Body of pancreas (tissue), 4 donors: ENCODE data around the gene HJURP. TPM values are rescaled to one million over a fixed set of nuclear protein-coding genes. Genes with fewer than 3 reads are reported as not detected.
A peak's percentile ranks its signal among the peaks of the same experiment; 100 is the strongest.
"Not testable (repeated sequence)": the region's sequence is repeated elsewhere in the genome, so short reads cannot be mapped to it uniquely, and the experiment has no call there.

Experiments
- ATAC-seq: fragments of 150-250 bp; one replicate; pipeline ENCODE4 v1.9.1; 2016
- DNase-seq, 4 donors: peaks; one replicate each; pipeline ENCODE4 v3.0.0-alpha.2; 2019
- H3K27ac ChIP-seq, 4 donors: fragments of 200-600 bp; sonication (generic); 1 replicate in 3 of 4; 2 replicates in 1 of 4; pipeline versions ENCODE4 v1.5.1 to v1.6.1; 2016 to 2019; ENCODE audit warnings: mild to moderate bottlenecking in 1 of 4, mixed read lengths in 1 of 4, moderate library complexity in 1 of 4
- H3K27me3 ChIP-seq, 2 donors: fragments of 200-600 bp; sonication (generic); one replicate each; pipeline ENCODE4 v1.6.0; 2016; ENCODE audit warnings: mild to moderate bottlenecking in 1 of 2
- H3K36me3 ChIP-seq, 2 donors: fragments of 200-600 bp; sonication (generic); replicated peaks in 1 of 2; 2 replicates each; pipeline ENCODE4 v1.5.1; 2016; ENCODE audit warnings: low read depth in 2 of 2; ENCODE audit not compliant: insufficient read depth in 1 of 2
- H3K4me1 ChIP-seq: fragments of 200-600 bp; sonication (generic); one replicate; pipeline ENCODE4 v1.6.0; 2016
- H3K4me3 ChIP-seq, 2 donors: fragments of 200-600 bp; sonication (generic); 1 replicate in 1 of 2; 2 replicates in 1 of 2; pipeline ENCODE4 v1.5.1; 2016 to 2019
- H3K9me3 ChIP-seq, 3 donors: fragments of 200-600 bp; sonication (generic); 1 replicate in 2 of 3; 2 replicates in 1 of 3; pipeline ENCODE4 v1.5.1; 2016
- POLR2A ChIP-seq, 3 donors: fragments of 450-650 bp; IDR thresholded peaks; one replicate each; pipeline ENCODE4 v1.6.1; 2016; ENCODE audit warnings: antibody characterized with exemption in 3 of 3, mild to moderate bottlenecking in 2 of 3
- WGBS, 2 donors: methylation state at CpG; one replicate each; pipeline ENCODE4 v1.1.5; 2017; 5-methylcytosine and 5-hydroxymethylcytosine counted together
- intact Hi-C: fragments of 100-400 bp; cut with DNase I; formaldehyde crosslinking; loops from one replicate; pipeline ENCODE4 v1.15.1; 2023
- total RNA-seq, 2 donors: library from RNA; depleted of rRNA; stranded (reverse); fragments of >200 nt; gene quantifications; one replicate each; pipeline ENCODE4 v1.1.0, GENCODE V29; 2016
- TF ChIP-seq, protein P1 (sequence below), 7 experiments: fragments of 450-650 bp in 4 of 7; fragments of 200-600 bp in 3 of 7; sonication (generic) in 3 of 7; IDR thresholded peaks; one replicate each; pipeline ENCODE4 v1.5.1; 2016 to 2019; ENCODE audit warnings: antibody characterized with exemption in 7 of 7

Gene HJURP, protein sequence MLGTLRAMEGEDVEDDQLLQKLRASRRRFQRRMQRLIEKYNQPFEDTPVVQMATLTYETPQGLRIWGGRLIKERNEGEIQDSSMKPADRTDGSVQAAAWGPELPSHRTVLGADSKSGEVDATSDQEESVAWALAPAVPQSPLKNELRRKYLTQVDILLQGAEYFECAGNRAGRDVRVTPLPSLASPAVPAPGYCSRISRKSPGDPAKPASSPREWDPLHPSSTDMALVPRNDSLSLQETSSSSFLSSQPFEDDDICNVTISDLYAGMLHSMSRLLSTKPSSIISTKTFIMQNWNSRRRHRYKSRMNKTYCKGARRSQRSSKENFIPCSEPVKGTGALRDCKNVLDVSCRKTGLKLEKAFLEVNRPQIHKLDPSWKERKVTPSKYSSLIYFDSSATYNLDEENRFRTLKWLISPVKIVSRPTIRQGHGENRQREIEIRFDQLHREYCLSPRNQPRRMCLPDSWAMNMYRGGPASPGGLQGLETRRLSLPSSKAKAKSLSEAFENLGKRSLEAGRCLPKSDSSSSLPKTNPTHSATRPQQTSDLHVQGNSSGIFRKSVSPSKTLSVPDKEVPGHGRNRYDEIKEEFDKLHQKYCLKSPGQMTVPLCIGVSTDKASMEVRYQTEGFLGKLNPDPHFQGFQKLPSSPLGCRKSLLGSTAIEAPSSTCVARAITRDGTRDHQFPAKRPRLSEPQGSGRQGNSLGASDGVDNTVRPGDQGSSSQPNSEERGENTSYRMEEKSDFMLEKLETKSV
- total RNA-seq: 1 to 10 TPM in 1 of 2 donors, not detected in 1; 3.6 TPM

DNA sequence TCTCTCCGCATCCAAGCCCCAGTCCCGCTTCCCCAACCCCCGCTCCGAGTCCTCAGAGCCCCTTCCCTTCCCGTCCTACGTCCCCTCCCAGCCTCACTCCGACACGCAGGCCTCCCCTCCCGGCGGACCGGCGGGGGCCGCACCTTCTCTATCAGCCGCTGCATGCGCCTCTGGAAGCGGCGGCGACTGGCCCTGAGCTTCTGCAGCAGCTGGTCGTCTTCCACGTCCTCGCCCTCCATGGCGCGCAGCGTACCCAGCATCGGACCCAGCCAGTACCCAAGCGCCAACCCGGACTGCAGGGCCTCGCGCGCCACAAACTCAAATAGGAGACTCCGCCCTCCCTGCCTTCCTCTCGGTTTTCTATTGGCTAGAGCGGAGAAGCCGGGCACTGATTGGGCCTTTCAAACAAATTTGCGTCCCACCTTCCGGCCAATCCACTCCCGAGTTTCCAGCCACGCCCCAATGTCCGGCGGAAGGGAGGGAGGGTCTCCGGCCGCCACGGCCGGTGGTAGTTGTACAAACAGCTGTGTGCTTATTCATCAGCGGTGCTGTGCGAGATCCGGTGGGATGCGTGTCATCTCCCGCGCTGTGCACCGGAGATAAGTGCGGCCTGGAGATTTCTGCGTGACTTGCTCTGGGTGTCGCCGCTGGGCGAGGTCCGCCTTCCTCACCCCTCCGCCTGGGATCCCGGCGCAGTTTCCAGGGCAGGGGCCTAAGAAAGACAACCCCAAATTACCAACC is at the start of gene HJURP:
TSS of gene HJURP (minus strand) at position 295 of the 741 bp plus-strand sequence. CDS start at position 260, 35 bp downstream.
- H3K27me3 ChIP-seq: no peaks in the 10 kb centered on the region
- WGBS, 2 donors: 0% methylated on average over 52 to 60 of the region's 60 CpGs
- peak within 1 kb of the TSS; percentile 39 to 48 for H3K4me3 ChIP-seq
- H3K36me3 ChIP-seq: no peaks in the 10 kb centered on the region
- H3K27ac ChIP-seq: peak within 1 kb of the TSS in 3 of 4 donors; percentile 25 to 36 (median 33)
- no peaks in the 10 kb centered on the region for H3K9me3 ChIP-seq
- TF ChIP-seq POLR2A (IDR thresholded peaks at IDR 0.05): peak in 2 of 3 donors; percentile 73 to 74
- TF ChIP-seq, protein P1, sequence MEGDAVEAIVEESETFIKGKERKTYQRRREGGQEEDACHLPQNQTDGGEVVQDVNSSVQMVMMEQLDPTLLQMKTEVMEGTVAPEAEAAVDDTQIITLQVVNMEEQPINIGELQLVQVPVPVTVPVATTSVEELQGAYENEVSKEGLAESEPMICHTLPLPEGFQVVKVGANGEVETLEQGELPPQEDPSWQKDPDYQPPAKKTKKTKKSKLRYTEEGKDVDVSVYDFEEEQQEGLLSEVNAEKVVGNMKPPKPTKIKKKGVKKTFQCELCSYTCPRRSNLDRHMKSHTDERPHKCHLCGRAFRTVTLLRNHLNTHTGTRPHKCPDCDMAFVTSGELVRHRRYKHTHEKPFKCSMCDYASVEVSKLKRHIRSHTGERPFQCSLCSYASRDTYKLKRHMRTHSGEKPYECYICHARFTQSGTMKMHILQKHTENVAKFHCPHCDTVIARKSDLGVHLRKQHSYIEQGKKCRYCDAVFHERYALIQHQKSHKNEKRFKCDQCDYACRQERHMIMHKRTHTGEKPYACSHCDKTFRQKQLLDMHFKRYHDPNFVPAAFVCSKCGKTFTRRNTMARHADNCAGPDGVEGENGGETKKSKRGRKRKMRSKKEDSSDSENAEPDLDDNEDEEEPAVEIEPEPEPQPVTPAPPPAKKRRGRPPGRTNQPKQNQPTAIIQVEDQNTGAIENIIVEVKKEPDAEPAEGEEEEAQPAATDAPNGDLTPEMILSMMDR (IDR thresholded peaks at IDR 0.05): peak in 1 of 7 experiments; percentile 2
- H3K4me1 ChIP-seq: peaks cover 8% of the 10 kb centered on the region
- peak; percentile 91 to 94 (median 94) for DNase-seq
- intact Hi-C loops: no loop called here
- ATAC-seq: peak; percentile 99

DNA sequence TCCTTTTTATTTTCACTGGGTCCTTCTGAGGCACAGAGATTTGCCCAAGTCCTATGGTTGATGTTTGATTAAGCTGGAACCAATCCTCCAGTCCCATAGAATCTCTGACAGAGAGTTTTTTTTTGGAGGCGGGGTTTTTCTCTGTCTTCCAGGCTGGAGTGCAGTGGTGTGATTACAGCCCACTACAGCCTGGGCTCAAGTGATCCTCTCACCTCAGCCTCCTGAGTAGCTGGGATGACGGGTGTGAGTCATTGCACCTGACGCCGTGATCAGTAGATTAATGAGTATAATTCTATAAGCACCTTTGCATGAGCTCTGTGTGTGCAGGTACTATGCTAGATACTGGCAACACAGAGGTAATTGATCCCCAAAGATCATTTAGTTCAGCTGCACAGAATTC is 47.5 kb upstream of the HJURP start:
- Histone ChIP-seq H3K9me3 (no peaks in the 10 kb centered on the region), H3K4me1 (no peaks in the 10 kb centered on the region), H3K27ac (no peak overlapping the region), H3K4me3 (no peak overlapping the region), H3K36me3 (no peaks in the 10 kb centered on the region), H3K27me3 (no peaks in the 10 kb centered on the region)
- DNase-seq: no peak
- no peak for TF ChIP-seq POLR2A (IDR thresholded peaks at IDR 0.05)
- TF ChIP-seq, protein P1 (IDR thresholded peaks at IDR 0.05): no peak
- intact Hi-C loops: no loop called here
- WGBS, 2 donors: 55 to 81% methylated on average over 4 of the region's 4 CpGs
- no peak for ATAC-seq

DNA sequence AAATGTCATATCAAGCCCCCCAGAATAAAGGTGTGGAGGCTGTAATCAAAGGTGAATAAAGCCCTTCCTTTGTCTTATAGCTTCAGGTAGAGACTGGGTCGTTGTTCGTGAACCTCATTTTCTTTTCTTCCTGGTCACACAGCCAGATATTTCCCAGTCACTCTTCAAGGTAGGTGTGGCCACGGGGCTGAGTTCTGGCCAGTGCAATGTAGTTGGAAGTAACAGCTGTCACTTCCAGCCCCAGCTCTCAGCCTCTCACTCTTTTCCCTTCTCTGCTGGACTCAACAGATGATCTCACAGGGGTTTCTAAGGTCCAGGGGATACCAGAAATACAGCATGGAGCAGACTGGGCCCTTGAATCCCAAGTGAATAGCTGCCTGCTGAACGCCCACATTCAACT is 47.0 kb upstream of the HJURP start:
- ATAC-seq: no peak
- 36 to 48% methylated on average over 4 of the region's 4 CpGs for WGBS, 2 donors

DNA sequence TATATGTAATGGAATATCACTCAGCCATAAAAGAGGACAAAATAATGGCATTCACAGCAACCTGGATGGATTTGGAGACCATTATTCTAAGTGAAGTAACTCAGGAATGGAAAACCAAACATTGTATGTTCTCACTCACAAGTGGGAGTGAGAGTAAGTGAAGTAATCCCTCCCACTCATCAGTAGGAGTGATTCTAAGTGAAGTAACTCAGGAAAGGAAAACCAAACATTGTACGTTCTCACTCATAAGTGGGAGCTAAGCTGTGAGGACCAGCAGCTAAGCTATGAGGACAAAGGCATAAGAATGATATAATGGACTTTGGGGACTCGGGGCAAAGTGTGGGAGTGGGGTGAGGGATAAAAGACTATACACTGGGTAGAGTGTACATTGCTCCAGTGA is 41.9 kb upstream of the HJURP start:
- H3K36me3 ChIP-seq, H3K4me3 ChIP-seq, H3K9me3 ChIP-seq, H3K4me1 ChIP-seq, H3K27ac ChIP-seq, ATAC-seq, H3K27me3 ChIP-seq, DNase-seq, intact Hi-C loops: not testable (repeated sequence)
- 84 to 88% methylated on average over 2 of the region's 2 CpGs for WGBS, 2 donors

More for the DNA sequence above, 47.0 kb upstream of the HJURP start:
- peak in 2 of 4 donors; percentile 3 to 11 for DNase-seq
- Histone ChIP-seq H3K27ac (no peak overlapping the region), H3K36me3 (no peaks in the 10 kb centered on the region), H3K27me3 (no peaks in the 10 kb centered on the region), H3K9me3 (no peaks in the 10 kb centered on the region), H3K4me3 (no peak overlapping the region), H3K4me1 (no peaks in the 10 kb centered on the region)
- intact Hi-C loops: no loop called here
- TF ChIP-seq POLR2A (IDR thresholded peaks at IDR 0.05): no peak
- TF ChIP-seq, protein P1 (IDR thresholded peaks at IDR 0.05): no peak

DNA sequence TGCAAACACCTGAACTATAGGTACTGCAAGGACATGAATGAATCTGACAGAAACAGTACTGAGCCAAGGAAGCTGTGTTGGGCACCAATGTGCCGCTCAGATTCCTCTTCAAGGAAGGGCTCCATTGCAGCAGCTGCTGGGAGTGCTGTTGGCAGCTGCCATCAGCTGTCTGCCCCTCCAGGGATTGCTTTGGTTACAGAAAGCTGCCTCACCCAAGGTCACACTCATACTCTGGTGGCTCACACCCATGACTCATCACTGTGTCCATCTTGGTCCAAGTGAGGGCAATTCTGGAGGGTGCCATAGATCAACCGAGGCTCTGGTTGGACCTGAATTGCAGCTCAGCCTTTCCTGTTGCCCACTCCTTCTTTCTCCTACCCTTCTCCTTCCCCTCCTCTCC is 38.5 kb upstream of the HJURP start:
- no peaks in the 10 kb centered on the region for H3K4me1 ChIP-seq
- 86 to 100% methylated on average over 2 of the region's 2 CpGs for WGBS, 2 donors
- no peak for ATAC-seq
- H3K4me3 ChIP-seq: no peak overlapping the region
- no peak overlapping the region for H3K27ac ChIP-seq
- no peaks in the 10 kb centered on the region for H3K27me3 ChIP-seq
- H3K9me3 ChIP-seq: no peaks in the 10 kb centered on the region
- DNase-seq: no peak
- intact Hi-C loops: no loop called here
- no peaks in the 10 kb centered on the region for H3K36me3 ChIP-seq
- no peak for TF ChIP-seq POLR2A (IDR thresholded peaks at IDR 0.05)
- TF ChIP-seq, protein P1 (IDR thresholded peaks at IDR 0.05): no peak
